NT2/D1 (cell line): Measurements from ENCODE around the gene WSB2.
"Not testable (repeated sequence)": the region's sequence is repeated elsewhere in the genome, so short reads cannot be mapped to it uniquely, and the experiment has no call there.

ENCODE experiments used
- DNase-seq: peaks from one replicate; pipeline ENCODE4 v3.0.0-alpha.2; 2011; ENCODE audit warnings: low read depth, low spot score
- H3K27me3 ChIP-seq: 2 replicates; pipeline ENCODE4 v1.6.0; 2011; ENCODE audit warnings: mild to moderate bottlenecking; ENCODE audit not compliant: insufficient read length, insufficient read depth
- H3K36me3 ChIP-seq: 2 replicates; pipeline ENCODE4 v1.6.1; 2011; ENCODE audit warnings: mild to moderate bottlenecking, low read length, mixed read lengths; ENCODE audit not compliant: insufficient read depth, insufficient read length
- H3K4me1 ChIP-seq: 2 replicates; pipeline ENCODE4 v1.5.1; 2011; ENCODE audit not compliant: insufficient read depth, insufficient read length
- H3K4me3 ChIP-seq: 2 replicates; pipeline ENCODE4 v1.5.1; 2011; ENCODE audit warnings: low read depth; ENCODE audit not compliant: insufficient read length
- H3K9ac ChIP-seq: 2 replicates; pipeline ENCODE4 v1.6.0; 2011; ENCODE audit warnings: low read depth; ENCODE audit not compliant: insufficient read length
- H3K9me3 ChIP-seq: 2 replicates; pipeline ENCODE4 v1.5.1; 2011; ENCODE audit warnings: mild to moderate bottlenecking, low read length; ENCODE audit not compliant: insufficient read depth
- SUZ12 ChIP-seq: IDR thresholded peaks from 2 replicates; pipeline ENCODE4 v1.6.1; 2011; ENCODE audit not compliant: insufficient read length, insufficient read depth; ENCODE audit errors: extremely low read depth
- YY1 ChIP-seq: IDR thresholded peaks from 2 replicates; pipeline ENCODE4 v1.6.1; 2011; ENCODE audit not compliant: insufficient read length, insufficient read depth
- ZNF274 ChIP-seq: IDR thresholded peaks from 2 replicates; pipeline ENCODE4 v1.6.1; 2011; ENCODE audit warnings: mild to moderate bottlenecking, low read depth, low read length

WSB2 gene

DNA sequence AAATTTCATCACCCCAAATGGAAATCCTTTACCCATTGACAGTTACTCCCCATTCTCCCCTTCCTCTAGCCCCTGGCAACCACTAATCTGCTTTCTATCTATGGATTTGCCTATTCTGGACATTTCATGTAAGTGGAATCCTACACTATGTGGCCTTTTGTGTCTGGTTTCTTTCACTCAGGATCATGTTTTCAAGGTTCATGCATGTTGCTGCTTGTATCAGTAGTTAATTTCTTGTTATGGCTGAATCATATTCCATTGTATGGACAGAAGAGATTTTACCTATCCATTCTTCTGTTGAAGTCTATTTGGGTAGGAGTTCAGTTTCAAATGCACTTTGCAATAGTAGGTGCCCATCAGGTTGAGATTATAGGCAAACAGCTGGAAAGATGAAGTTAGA lies 43.1 kb downstream of the WSB2 start:
- peaks cover 2% of the 10 kb centered on the region for H3K4me1 ChIP-seq
- DNase-seq: no peak
- no peaks in the 10 kb centered on the region for H3K9me3 ChIP-seq
- H3K9ac ChIP-seq: peak overlapping the region; percentile 96
- H3K4me3 ChIP-seq: peak overlapping the region; percentile 1
- TF ChIP-seq ZNF274 (no peak), YY1 (no peak), SUZ12 (no peak)
- H3K36me3 ChIP-seq: peaks cover 49% of the 10 kb centered on the region
- H3K27me3 ChIP-seq: no peaks in the 10 kb centered on the region

DNA sequence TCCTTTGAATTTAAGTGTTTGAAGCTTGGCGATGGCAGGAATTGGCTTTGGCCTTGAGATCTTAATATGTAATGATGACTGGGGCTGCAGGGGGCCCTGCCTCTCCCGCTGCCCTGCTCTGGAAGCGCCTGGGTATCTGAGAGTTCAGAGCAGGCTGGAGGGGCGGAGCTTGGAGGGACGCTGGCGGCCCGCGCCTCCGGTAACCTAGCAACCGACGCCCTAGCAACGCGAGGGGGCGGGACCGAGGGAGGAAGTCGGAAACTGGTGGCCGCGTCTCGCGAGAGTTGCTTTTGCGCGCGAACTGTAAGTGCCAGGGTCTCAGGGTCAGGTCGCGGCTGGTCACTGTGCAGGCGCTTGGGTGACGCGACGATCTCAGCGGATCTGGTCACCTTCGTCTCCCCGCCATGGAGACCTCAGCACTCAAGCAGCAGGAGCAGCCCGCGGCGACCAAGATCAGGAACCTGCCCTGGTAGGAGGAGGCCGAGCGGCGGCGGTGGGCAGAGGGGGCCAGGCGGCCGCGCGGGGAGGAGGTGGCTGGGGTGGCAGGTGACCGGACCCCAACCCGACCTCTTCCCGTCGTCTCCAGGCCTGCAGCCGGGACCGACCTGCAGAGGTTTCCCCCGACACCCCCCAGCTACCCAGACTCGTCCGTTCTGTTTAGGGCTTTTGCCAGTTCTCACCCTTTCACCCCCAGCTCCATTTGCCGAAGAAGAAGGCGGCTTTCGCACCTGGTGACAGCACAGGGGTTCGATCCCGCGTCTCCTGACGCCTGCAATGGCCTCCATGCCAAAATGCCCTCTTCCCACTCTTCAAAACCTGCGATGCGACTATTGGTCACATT lies 44.3 kb downstream of the WSB2 start, which contains the start of gene RFC5:
TSS of gene RFC5 (plus strand) at position 280 of the 841 bp plus-strand sequence. CDS start at position 405, 125 bp downstream.
- Histone ChIP-seq H3K27me3 (no peaks in the 10 kb centered on the region), H3K36me3 (peaks cover 38% of the 10 kb centered on the region), H3K4me1 (peaks cover 2% of the 10 kb centered on the region), H3K9me3 (no peaks in the 10 kb centered on the region), H3K9ac (peak within 1 kb of the TSS; percentile 96), H3K4me3 (peak within 1 kb of the TSS; percentile 98)
- TF ChIP-seq YY1 (no peak), SUZ12 (no peak), ZNF274 (no peak)
- DNase-seq: peak; percentile 99

DNA sequence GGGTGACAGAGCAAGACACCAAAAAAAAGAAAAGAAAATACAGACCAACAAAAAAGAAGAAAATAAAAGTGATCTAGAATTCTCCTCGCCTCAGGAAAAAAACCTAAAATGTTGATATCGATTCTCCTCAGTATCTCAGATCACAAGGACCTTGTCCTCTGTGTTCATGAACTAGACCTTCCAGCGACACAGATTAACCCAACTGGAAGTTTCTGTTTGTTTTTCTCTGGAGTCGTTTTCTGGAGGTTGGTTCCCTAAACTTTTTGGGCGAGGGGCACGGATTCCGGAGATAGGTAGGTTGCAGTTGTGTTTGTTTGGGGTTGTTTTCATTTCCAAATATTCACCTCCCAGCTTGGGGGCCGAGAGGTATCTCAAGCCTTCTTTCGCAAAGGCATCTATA lies 45.0 kb downstream of the WSB2 start:
- H3K4me3 ChIP-seq: peak overlapping the region; percentile 16
- TF ChIP-seq ZNF274 (no peak), SUZ12 (no peak), YY1 (no peak)
- H3K4me1 ChIP-seq: peaks cover 2% of the 10 kb centered on the region
- no peaks in the 10 kb centered on the region for H3K9me3 ChIP-seq
- DNase-seq: no peak
- H3K36me3 ChIP-seq: peaks cover 31% of the 10 kb centered on the region
- peak overlapping the region; percentile 42 for H3K9ac ChIP-seq
- no peaks in the 10 kb centered on the region for H3K27me3 ChIP-seq

DNA sequence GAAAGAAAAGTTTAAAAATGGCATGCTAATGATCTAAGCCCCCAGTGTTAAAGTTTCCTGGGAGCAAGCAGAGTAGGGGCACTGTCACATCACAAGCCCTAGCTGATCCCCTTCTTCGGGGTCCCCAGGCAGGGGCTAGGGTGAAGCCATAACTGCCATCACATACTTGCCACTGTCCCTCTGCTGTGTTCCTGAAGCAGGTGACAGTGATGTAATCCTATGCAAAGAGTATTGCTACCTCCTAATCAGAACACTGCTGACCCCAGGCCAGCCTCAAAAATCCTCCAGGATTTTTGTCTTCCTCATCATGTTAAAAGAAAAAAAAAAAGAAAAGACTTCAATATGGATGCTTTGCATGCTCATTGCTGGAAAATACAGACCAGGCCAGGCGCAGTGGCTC lies 45.7 kb downstream of the WSB2 start:
- H3K4me1 ChIP-seq: peaks cover 2% of the 10 kb centered on the region
- peaks cover 25% of the 10 kb centered on the region for H3K36me3 ChIP-seq
- H3K9ac ChIP-seq: no peak overlapping the region
- no peaks in the 10 kb centered on the region for H3K9me3 ChIP-seq
- no peak for DNase-seq
- H3K27me3 ChIP-seq: no peaks in the 10 kb centered on the region
- TF ChIP-seq YY1 (no peak), SUZ12 (no peak), ZNF274 (no peak)
- H3K4me3 ChIP-seq: no peak overlapping the region

DNA sequence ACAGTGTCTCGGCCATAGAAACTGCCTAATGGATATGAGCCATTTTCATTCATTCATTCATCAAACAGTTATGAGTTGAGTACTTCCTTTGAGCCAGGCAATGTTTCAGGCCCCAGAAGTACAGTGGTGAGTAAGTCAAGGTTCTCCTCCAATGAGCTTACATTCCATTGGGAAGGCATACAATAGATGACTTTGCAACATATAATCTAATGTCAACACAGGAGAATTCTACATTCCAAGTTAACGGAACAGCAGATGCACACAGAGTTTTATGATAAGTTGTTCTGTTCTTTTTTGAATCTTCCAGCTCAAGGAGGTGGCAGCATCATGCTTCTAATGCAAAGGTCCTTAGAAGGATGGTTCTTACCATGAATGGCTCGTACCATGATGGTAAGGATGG lies 47.7 kb downstream of the WSB2 start:
- no peak for DNase-seq
- no peak overlapping the region for H3K9ac ChIP-seq
- H3K4me3 ChIP-seq: no peak overlapping the region
- H3K4me1 ChIP-seq: peaks cover 2% of the 10 kb centered on the region
- peaks cover 5% of the 10 kb centered on the region for H3K36me3 ChIP-seq
- TF ChIP-seq ZNF274 (no peak), YY1 (no peak), SUZ12 (no peak)
- no peaks in the 10 kb centered on the region for H3K27me3 ChIP-seq
- H3K9me3 ChIP-seq: no peaks in the 10 kb centered on the region

DNA sequence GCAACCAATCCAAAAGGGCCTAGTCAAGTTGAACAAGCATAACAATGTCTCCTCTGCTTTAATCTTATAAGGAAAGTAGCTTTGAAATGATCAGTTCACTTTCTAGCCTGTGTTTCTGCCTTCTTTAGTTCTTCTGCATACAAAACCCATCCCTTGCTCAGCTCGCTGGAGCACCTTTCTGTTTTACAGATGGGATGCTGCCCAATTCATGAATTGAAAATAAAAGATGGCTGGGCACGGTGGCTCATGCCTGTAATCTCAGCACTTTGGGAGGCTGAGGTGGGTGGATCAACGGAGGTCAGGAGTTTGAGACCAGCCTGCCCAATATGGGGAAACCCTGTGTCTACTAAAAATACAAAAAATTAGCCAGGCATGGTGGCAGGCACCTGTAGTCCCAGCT lies 49.0 kb downstream of the WSB2 start:
- Histone ChIP-seq H3K36me3 (no peaks in the 10 kb centered on the region), H3K9ac (no peak overlapping the region), H3K9me3 (no peaks in the 10 kb centered on the region), H3K4me1 (peaks cover 2% of the 10 kb centered on the region), H3K4me3 (no peak overlapping the region), H3K27me3 (no peaks in the 10 kb centered on the region)
- TF ChIP-seq YY1: no peak
- no peak for TF ChIP-seq SUZ12
- TF ChIP-seq ZNF274: no peak
- no peak for DNase-seq

DNA sequence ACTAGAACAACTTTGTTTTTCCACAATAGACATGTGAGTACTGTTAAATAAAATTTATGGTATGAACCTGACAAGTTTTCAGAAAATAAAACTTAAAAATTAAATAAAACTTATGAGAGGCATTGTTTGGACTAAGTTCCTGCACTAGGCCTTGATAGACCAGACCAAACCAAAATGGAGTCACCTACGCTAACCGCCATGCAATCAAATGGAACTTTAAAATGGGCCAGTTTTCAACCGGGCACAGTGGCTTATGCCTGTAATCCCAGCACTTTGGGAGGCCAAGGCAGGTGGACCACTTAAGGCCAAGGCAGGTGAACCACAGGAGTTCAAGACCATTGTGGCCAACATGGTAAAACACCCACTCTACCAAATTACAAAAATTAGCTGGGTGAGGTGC lies 49.6 kb downstream of the WSB2 start:
- Histone ChIP-seq H3K4me1 (peaks cover 2% of the 10 kb centered on the region), H3K9me3 (no peaks in the 10 kb centered on the region), H3K4me3 (no peak overlapping the region), H3K27me3 (no peaks in the 10 kb centered on the region), H3K36me3 (no peaks in the 10 kb centered on the region), H3K9ac (no peak overlapping the region)
- DNase-seq: no peak
- no peak for TF ChIP-seq SUZ12
- TF ChIP-seq ZNF274: no peak
- no peak for TF ChIP-seq YY1

DNA sequence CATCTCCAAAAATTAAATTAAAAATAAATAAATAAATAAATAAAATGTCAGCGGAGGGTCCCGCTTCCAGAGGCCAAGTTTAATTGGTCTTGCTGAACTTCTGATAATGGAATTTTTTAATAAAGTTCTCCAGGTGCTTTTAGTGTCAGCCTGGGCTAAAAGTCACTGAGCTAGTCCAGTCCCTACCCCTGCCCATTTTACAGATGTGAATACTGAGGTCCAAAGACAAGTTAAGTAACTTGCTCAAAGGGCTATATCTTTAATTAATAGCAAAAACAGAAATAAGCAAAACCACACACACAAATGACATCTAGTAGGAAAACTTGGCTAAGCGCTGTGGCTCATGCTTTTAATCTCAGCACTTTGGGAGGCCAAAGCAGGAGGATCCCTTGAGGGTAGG lies 50.1 kb downstream of the WSB2 start:
- TF ChIP-seq YY1 (no peak), SUZ12 (no peak), ZNF274 (no peak)
- H3K27me3 ChIP-seq: no peaks in the 10 kb centered on the region
- H3K9me3 ChIP-seq: no peaks in the 10 kb centered on the region
- no peak overlapping the region for H3K9ac ChIP-seq
- no peaks in the 10 kb centered on the region for H3K36me3 ChIP-seq
- no peak overlapping the region for H3K4me3 ChIP-seq
- peaks cover 2% of the 10 kb centered on the region for H3K4me1 ChIP-seq
- no peak for DNase-seq

DNA sequence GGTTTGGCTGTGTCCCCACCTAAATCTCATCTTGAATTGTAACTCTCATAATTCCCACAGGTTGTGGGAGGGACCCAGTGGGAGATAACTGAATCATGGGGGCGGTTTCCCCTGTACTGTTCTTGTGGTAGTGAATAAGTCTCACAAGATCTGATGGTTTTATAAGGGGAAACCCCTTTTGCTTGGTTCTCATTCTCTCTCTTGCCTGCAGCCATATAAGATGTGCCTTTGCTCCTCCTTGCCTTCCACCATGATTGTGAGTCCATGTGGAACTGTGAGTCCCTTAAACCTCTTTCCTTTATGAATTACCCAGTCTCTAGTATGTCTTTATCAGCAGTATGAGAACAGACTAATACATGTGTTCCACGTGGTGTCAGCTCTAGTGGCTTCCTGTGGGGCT lies 61.2 kb downstream of the WSB2 start:
- not testable (repeated sequence) for H3K36me3 ChIP-seq, H3K27me3 ChIP-seq, H3K4me3 ChIP-seq, DNase-seq, H3K9me3 ChIP-seq, H3K9ac ChIP-seq, H3K4me1 ChIP-seq
